HG03108 (cell line): ENCODE results near the gene SCAMP4.

Experiments used
- ATAC-seq: cut with Tn5 transposase; IDR thresholded peaks from one replicate; pipeline ENCODE4 v1.9.1; 2021; ENCODE audit warnings: moderate library complexity; ENCODE audit not compliant: unreplicated experiment

Gene SCAMP4

GRCh38 chr19:1955171-1956121, 50.2 kb downstream of the SCAMP4 start:
- no peak for ATAC-seq

GRCh38 chr19:1956122-1956494, 50.9 kb downstream of the SCAMP4 start:
- no peak for ATAC-seq

- ATAC-seq = no peak
These were observed 51.8 kb downstream of the SCAMP4 start for GRCh38 chr19:1956868-1957492.

GRCh38 chr19:1957562-1958248, 52.5 kb downstream of the SCAMP4 start:
- no peak for ATAC-seq

GRCh38 chr19:1959928-1960589, 54.9 kb downstream of the SCAMP4 start:
- ATAC-seq = no peak

GRCh38 chr19:1961000-1961883, 56.0 kb downstream of the SCAMP4 start:
- ATAC-seq = no peak

GRCh38 chr19:1962674-1963073, 57.5 kb downstream of the SCAMP4 start:
- no peak for ATAC-seq

- no peak for ATAC-seq
These were observed 61.9 kb downstream of the SCAMP4 start for GRCh38 chr19:1967087-1967608.

GRCh38 chr19:1968279-1969175, 63.3 kb downstream of the SCAMP4 start:
- no peak for ATAC-seq

- no peak for ATAC-seq
These were observed 64.2 kb downstream of the SCAMP4 start for GRCh38 chr19:1969176-1970002.

GRCh38 chr19:1970003-1970805, 65.0 kb downstream of the SCAMP4 start:
- no peak for ATAC-seq

GRCh38 chr19:1970806-1971502, 65.8 kb downstream of the SCAMP4 start:
- no peak for ATAC-seq

- no peak for ATAC-seq
These were observed 69.4 kb downstream of the SCAMP4 start for GRCh38 chr19:1974381-1975161.

GRCh38 chr19:1975162-1975480, 69.9 kb downstream of the SCAMP4 start:
- no peak for ATAC-seq
